Endothelial cell (in vitro differentiated cells): ENCODE measurements around the gene MLPH. TPM values are rescaled to one million over a fixed set of nuclear protein-coding genes. Genes with fewer than 3 reads are reported as not detected.
A peak's percentile ranks its signal among the peaks of the same experiment; 100 is the strongest.

Source experiments
- DNase-seq: peaks from one replicate; pipeline ENCODE4 v3.0.0; 2021; ENCODE audit warnings: low spot score
- H3K27ac Mint-ChIP-seq: one replicate; pipeline ENCODE4 v1.8.0; 2021; ENCODE audit warnings: mixed read lengths, inconsistent platforms; ENCODE audit not compliant: unreplicated experiment
- H3K27me3 Mint-ChIP-seq: one replicate; pipeline ENCODE4 v1.8.0; 2021; ENCODE audit warnings: mild to moderate bottlenecking, moderate library complexity, mixed read lengths, inconsistent platforms; ENCODE audit not compliant: unreplicated experiment
- H3K36me3 Mint-ChIP-seq: one replicate; pipeline ENCODE4 v1.8.0; 2021; ENCODE audit warnings: mild to moderate bottlenecking, low read depth, mixed read lengths, inconsistent platforms; ENCODE audit not compliant: unreplicated experiment
- H3K4me1 Mint-ChIP-seq: one replicate; pipeline ENCODE4 v1.8.0; 2021; ENCODE audit warnings: mild to moderate bottlenecking, mixed read lengths, inconsistent platforms; ENCODE audit not compliant: unreplicated experiment
- H3K4me3 Mint-ChIP-seq: one replicate; pipeline ENCODE4 v1.8.0; 2021; ENCODE audit warnings: mild to moderate bottlenecking, mixed read lengths, inconsistent platforms; ENCODE audit not compliant: unreplicated experiment
- H3K9me3 Mint-ChIP-seq: one replicate; pipeline ENCODE4 v1.8.0; 2021; ENCODE audit warnings: mixed read lengths, inconsistent platforms; ENCODE audit not compliant: unreplicated experiment
- total RNA-seq: library from RNA; stranded (reverse); fragmentation: NEBNext Ultra II Directional; extraction: Animal tissue kit (Norgen Biotek cat#: 25700); gene quantifications from one replicate; pipeline ENCODE4 v1.2.1, GENCODE V29; 2021; ENCODE audit not compliant: unreplicated experiment
- TF ChIP-seq, protein P1 (sequence below): fragments of 200-600 bp; sonication (generic); IDR thresholded peaks from one replicate; pipeline ENCODE4 v1.5.0; 2021; ENCODE audit warnings: antibody characterized with exemption; ENCODE audit not compliant: unreplicated experiment

The MLPH gene
- total RNA-seq, 1 donor from 2014 or later, result 0.36 TPM

GRCh38 chr2:237457388-237457941 lies 29.6 kb upstream of the MLPH start:
- Mint-ChIP-seq H3K27ac (no peak overlapping the region), H3K4me3 (no peak overlapping the region), H3K36me3 (no peaks in the 10 kb centered on the region), H3K4me1 (peaks cover 4% of the 10 kb centered on the region), H3K9me3 (no peaks in the 10 kb centered on the region), H3K27me3 (peaks cover 4% of the 10 kb centered on the region)
- DNase-seq, result no peak
- TF ChIP-seq, protein P1, sequence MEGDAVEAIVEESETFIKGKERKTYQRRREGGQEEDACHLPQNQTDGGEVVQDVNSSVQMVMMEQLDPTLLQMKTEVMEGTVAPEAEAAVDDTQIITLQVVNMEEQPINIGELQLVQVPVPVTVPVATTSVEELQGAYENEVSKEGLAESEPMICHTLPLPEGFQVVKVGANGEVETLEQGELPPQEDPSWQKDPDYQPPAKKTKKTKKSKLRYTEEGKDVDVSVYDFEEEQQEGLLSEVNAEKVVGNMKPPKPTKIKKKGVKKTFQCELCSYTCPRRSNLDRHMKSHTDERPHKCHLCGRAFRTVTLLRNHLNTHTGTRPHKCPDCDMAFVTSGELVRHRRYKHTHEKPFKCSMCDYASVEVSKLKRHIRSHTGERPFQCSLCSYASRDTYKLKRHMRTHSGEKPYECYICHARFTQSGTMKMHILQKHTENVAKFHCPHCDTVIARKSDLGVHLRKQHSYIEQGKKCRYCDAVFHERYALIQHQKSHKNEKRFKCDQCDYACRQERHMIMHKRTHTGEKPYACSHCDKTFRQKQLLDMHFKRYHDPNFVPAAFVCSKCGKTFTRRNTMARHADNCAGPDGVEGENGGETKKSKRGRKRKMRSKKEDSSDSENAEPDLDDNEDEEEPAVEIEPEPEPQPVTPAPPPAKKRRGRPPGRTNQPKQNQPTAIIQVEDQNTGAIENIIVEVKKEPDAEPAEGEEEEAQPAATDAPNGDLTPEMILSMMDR, result no peak

DNA sequence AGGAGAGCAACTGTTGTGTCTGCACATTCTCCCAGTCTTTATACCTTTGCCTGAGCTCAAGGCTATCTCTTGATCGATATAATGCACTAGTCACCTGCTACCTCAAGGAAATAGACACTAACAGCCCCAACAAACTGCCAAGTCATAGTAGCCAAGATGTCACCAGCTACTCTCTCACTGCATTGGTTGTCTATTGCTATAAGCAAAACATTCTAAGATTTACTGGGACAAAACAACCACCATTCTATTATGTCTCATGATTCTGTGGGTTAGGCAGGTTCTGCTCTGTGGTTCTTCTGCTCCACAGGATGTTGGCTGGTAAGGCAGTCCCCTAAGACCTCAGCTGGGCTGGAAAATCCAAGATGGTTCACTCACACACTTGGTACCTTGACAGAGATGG lies 28.5 kb upstream of the MLPH start:
- Mint-ChIP-seq H3K27me3 (peaks cover 7% of the 10 kb centered on the region), H3K4me1 (no peaks in the 10 kb centered on the region), H3K27ac (no peak overlapping the region), H3K9me3 (no peaks in the 10 kb centered on the region), H3K36me3 (no peaks in the 10 kb centered on the region), H3K4me3 (no peak overlapping the region)
- TF ChIP-seq, protein P1, result no peak
- DNase-seq, result no peak

GRCh38 chr2:237459226-237459625 lies 27.8 kb upstream of the MLPH start:
- H3K4me3 Mint-ChIP-seq, result no peak overlapping the region

DNA sequence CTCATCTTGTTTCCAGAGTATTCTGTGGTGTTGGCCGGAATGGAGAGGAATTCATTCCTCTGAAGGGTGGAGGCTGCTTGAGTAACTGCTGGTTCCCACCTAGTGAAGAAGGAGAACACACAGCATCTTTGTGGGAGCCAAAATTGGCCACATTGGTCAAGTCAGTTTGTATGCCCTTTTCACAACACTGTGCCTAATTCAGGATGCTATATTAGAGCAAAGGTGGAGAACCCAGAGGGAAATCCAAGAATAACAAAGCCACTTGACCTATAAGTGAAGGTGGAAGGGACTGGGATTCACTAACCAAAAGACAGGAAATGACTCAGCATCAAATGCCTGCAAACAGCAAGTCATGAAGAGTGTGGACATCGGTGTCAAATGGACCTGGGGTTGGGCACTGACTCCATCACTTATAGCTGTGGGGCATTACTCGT lies 27.3 kb upstream of the MLPH start:
- H3K9me3 Mint-ChIP-seq, result no peaks in the 10 kb centered on the region
- peaks cover 4% of the 10 kb centered on the region for H3K4me1 Mint-ChIP-seq
- H3K4me3 Mint-ChIP-seq, result no peak overlapping the region
- peaks cover 9% of the 10 kb centered on the region for H3K27me3 Mint-ChIP-seq
- no peak for DNase-seq
- no peaks in the 10 kb centered on the region for H3K36me3 Mint-ChIP-seq
- TF ChIP-seq, protein P1, result no peak
- no peak overlapping the region for H3K27ac Mint-ChIP-seq

More at GRCh38 chr2:237459226-237459625, 27.8 kb upstream of the MLPH start:
- Mint-ChIP-seq H3K27ac (no peak overlapping the region), H3K4me1 (no peaks in the 10 kb centered on the region), H3K36me3 (no peaks in the 10 kb centered on the region), H3K9me3 (no peaks in the 10 kb centered on the region), H3K27me3 (peaks cover 7% of the 10 kb centered on the region)
- TF ChIP-seq, protein P1, result no peak
- no peak for DNase-seq

GRCh38 chr2:237464757-237465391 lies 22.2 kb upstream of the MLPH start:
- peaks cover 18% of the 10 kb centered on the region for H3K4me1 Mint-ChIP-seq
- no peaks in the 10 kb centered on the region for H3K36me3 Mint-ChIP-seq
- H3K27me3 Mint-ChIP-seq, result peaks cover 4% of the 10 kb centered on the region
- no peak for DNase-seq
- H3K4me3 Mint-ChIP-seq, result no peak overlapping the region
- TF ChIP-seq, protein P1, result no peak
- H3K27ac Mint-ChIP-seq, result peak overlapping the region; percentile 32
- H3K9me3 Mint-ChIP-seq, result no peaks in the 10 kb centered on the region
